Measurements from ENCODE around the gene BTBD6.

DNA sequence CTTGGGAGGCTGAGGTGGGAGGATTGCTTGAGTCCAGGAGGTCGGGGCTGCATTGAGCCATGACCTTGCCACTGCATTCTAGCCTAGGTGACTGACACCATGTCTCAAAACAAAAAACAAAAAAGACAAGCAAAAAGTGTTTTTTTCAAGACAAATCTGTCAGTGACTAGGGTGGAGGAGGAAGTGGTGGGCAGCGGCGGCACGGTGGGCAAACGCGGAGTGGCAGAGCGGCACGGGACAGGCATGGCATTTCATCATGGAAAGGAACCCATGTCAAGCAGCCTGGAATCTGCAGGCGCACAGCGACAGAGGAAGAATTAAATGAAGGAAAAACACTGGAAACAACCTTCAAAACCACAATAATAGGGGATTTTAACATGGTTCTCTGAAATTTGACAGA lies 4.0 kb upstream of the BTBD6 start:
- TF ChIP-seq POLR2A (IDR thresholded peaks at IDR 0.05), result no peak
- TF ChIP-seq, protein P1, sequence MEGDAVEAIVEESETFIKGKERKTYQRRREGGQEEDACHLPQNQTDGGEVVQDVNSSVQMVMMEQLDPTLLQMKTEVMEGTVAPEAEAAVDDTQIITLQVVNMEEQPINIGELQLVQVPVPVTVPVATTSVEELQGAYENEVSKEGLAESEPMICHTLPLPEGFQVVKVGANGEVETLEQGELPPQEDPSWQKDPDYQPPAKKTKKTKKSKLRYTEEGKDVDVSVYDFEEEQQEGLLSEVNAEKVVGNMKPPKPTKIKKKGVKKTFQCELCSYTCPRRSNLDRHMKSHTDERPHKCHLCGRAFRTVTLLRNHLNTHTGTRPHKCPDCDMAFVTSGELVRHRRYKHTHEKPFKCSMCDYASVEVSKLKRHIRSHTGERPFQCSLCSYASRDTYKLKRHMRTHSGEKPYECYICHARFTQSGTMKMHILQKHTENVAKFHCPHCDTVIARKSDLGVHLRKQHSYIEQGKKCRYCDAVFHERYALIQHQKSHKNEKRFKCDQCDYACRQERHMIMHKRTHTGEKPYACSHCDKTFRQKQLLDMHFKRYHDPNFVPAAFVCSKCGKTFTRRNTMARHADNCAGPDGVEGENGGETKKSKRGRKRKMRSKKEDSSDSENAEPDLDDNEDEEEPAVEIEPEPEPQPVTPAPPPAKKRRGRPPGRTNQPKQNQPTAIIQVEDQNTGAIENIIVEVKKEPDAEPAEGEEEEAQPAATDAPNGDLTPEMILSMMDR (IDR thresholded peaks at IDR 0.05), result no peak
